GM19193 (cell line): ENCODE data around the gene CDRT4.

Experiments
- POLR2A ChIP-seq: IDR thresholded peaks from 4 replicates; pipeline ENCODE4 v1.6.1; 2011; ENCODE audit not compliant: insufficient read depth, insufficient read length; ENCODE audit errors: extremely low read depth

The CDRT4 gene

DNA sequence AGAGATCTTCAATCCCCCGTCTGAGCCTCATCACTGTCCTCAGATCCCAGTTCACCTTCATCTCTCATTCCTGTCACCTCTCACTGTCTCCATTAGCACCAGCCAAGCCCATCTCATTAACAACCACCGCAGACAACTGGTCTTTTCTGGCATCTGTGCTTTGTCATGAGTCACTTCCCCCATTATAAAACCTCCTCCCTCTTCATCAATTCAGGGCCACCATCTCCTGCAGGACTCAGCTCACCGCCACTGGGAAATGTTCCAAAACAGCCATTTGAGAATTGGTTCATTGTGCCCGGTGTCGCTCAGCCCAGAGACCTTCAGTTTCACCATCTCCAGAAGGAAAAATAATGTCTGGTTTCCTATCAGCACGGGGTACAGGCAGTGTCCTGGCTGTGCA, 69.1 kb downstream of the CDRT4 start:
- TF ChIP-seq POLR2A: no peak

- TF ChIP-seq POLR2A: no peak
Measured at GRCh38 chr17:15397620-15398019, 69.8 kb downstream of the CDRT4 start.

DNA sequence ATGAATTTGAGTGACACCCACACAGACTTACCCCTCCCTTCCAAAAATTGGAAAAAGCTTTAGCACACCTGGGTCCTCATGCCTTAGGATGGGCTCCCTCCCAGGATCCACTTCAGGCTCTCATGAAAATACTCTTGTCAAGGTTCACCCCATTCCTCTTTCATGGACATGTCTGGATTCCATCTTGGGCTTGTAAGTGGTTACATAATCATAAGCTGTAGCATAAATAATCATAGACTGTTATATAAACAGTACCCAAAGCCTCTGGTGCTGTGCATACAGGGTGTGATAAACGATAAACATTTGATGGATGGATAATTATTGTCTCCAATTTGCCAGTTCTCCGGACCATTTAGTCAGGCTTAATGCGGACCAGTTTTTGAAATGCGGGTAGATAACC, 72.3 kb downstream of the CDRT4 start:
- no peak for TF ChIP-seq POLR2A

GRCh38 chr17:15393414-15393813, 74.0 kb downstream of the CDRT4 start:
- no peak for TF ChIP-seq POLR2A

- no peak for TF ChIP-seq POLR2A
Measured at GRCh38 chr17:15392326-15392741, 75.1 kb downstream of the CDRT4 start.

- TF ChIP-seq POLR2A: no peak
Measured at GRCh38 chr17:15388356-15389041, 78.9 kb downstream of the CDRT4 start.

DNA sequence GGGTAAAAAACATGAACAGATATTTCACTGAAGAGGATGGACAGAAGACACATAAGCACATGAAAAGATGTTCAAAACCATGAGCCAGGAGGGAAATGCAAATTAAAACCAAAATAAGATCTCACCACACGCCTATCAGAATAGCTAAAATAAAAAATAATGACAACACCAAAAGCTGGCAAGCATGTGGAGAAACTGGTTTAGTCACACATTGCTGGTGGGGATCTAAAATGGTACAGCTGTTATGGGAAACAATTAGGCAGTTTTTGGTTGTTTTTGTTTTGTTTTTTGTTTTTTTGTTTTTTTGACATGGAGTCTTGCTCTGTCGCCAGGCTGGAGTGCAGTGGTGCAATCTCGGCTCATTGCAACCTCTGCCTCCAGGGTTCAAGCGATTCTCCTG, 81.3 kb downstream of the CDRT4 start:
- TF ChIP-seq POLR2A: no peak
